ENCODE results near the gene ELMO1.
A peak's percentile ranks its signal among the peaks of the same experiment; 100 is the strongest.

Gene ELMO1

GRCh38 chr7:37416378-37417106, 32.1 kb downstream of the ELMO1 start:
- peak overlapping the region in 1 of 7 experiments; percentile 31 for H3K4me3 ChIP-seq (ENCODE audit: control insufficient read depth in 1 of 7, extremely low read depth in 1 of 7, insufficient read depth in 4 of 7, low read depth in 2 of 7, low read length in 6 of 7)
- WGBS (ENCODE audit: insufficient coverage), result 99% methylated on average over 6 of the region's 6 CpGs
- H3K36me3 ChIP-seq (ENCODE audit: control insufficient read depth in 4 of 4, insufficient read depth in 4 of 4, low read length in 3 of 4), result peaks cover 3 to 10% (median 4%) of the 10 kb centered on the region in 4 experiments
- no peaks in the 10 kb centered on the region for H3K27me3 ChIP-seq (replicated peaks in 2 of 5; ENCODE audit: control insufficient read depth in 4 of 5, insufficient read depth in 5 of 5, low read length in 4 of 5)
- ChIA-PET CTCF (interaction anchor here (0.8 to 1.5 kb wide), 5 partner anchors 14 to 65 kb away, joined by 3 to 5 read pairs (median 3); no protein-coding TSS in a partner anchor), POLR2A (no interaction called here)
- H3K27ac ChIP-seq (ENCODE audit: insufficient read depth in 1 of 2, low read depth in 1 of 2, low read length in 2 of 2, poor library complexity in 1 of 2, severe bottlenecking in 2 of 2), result no peak overlapping the region
- peaks cover 0 to 1% (median 0%) of the 10 kb centered on the region in 5 experiments for H3K9me3 ChIP-seq (ENCODE audit: control extremely low read depth in 1 of 5, control insufficient read depth in 4 of 5, insufficient read depth in 2 of 5, low read depth in 1 of 5, low read length in 4 of 5)
- peaks cover 26 to 62% (median 36%) of the 10 kb centered on the region in 4 experiments for H3K4me1 ChIP-seq (ENCODE audit: control extremely low read depth in 1 of 4, control insufficient read depth in 4 of 4, insufficient read depth in 4 of 4, low read length in 3 of 4)
- no peak for DNase-seq

- Histone ChIP-seq H3K27me3 (replicated peaks in 2 of 5; ENCODE audit: control insufficient read depth in 4 of 5, insufficient read depth in 5 of 5, low read length in 4 of 5) (no peaks in the 10 kb centered on the region), H3K4me1 (ENCODE audit: control extremely low read depth in 1 of 4, control insufficient read depth in 4 of 4, insufficient read depth in 4 of 4, low read length in 3 of 4) (peaks cover 24 to 62% (median 36%) of the 10 kb centered on the region in 4 experiments), H3K9me3 (ENCODE audit: control extremely low read depth in 1 of 5, control insufficient read depth in 4 of 5, insufficient read depth in 2 of 5, low read depth in 1 of 5, low read length in 4 of 5) (peaks cover 0 to 1% (median 0%) of the 10 kb centered on the region in 5 experiments), H3K36me3 (ENCODE audit: control insufficient read depth in 4 of 4, insufficient read depth in 4 of 4, low read length in 3 of 4) (peaks cover 3 to 10% (median 4%) of the 10 kb centered on the region in 4 experiments), H3K27ac (ENCODE audit: insufficient read depth in 1 of 2, low read depth in 1 of 2, low read length in 2 of 2, poor library complexity in 1 of 2, severe bottlenecking in 2 of 2) (no peak overlapping the region), H3K4me3 (ENCODE audit: control insufficient read depth in 1 of 7, extremely low read depth in 1 of 7, insufficient read depth in 4 of 7, low read depth in 2 of 7, low read length in 6 of 7) (no peak overlapping the region)
- CTCF ChIA-PET, result interaction anchor here (1.0 to 1.2 kb wide), 2 partner anchors 15 to 65 kb away, joined by 3 read pairs; no protein-coding TSS in a partner anchor
- no CpG with 5 or more reads among the region's 1 CpG for WGBS (ENCODE audit: insufficient coverage)
- POLR2A ChIA-PET, result no interaction called here
- DNase-seq, result no peak
Observed at GRCh38 chr7:37415629-37416028, 33.0 kb downstream of the ELMO1 start.

GRCh38 chr7:37414352-37414983, 34.2 kb downstream of the ELMO1 start:
- Histone ChIP-seq H3K4me1 (ENCODE audit: control extremely low read depth in 1 of 4, control insufficient read depth in 4 of 4, insufficient read depth in 4 of 4, low read length in 3 of 4) (peaks cover 26 to 62% (median 37%) of the 10 kb centered on the region in 4 experiments), H3K9me3 (ENCODE audit: control extremely low read depth in 1 of 5, control insufficient read depth in 4 of 5, insufficient read depth in 2 of 5, low read depth in 1 of 5, low read length in 4 of 5) (peaks cover 0 to 1% (median 0%) of the 10 kb centered on the region in 5 experiments), H3K4me3 (ENCODE audit: control insufficient read depth in 1 of 7, extremely low read depth in 1 of 7, insufficient read depth in 4 of 7, low read depth in 2 of 7, low read length in 6 of 7) (no peak overlapping the region), H3K36me3 (ENCODE audit: control insufficient read depth in 4 of 4, insufficient read depth in 4 of 4, low read length in 3 of 4) (peaks cover 3 to 10% (median 4%) of the 10 kb centered on the region in 4 experiments), H3K27ac (ENCODE audit: insufficient read depth in 1 of 2, low read depth in 1 of 2, low read length in 2 of 2, poor library complexity in 1 of 2, severe bottlenecking in 2 of 2) (no peak overlapping the region), H3K27me3 (replicated peaks in 2 of 5; ENCODE audit: control insufficient read depth in 4 of 5, insufficient read depth in 5 of 5, low read length in 4 of 5) (no peaks in the 10 kb centered on the region)
- ChIA-PET POLR2A (no interaction called here), CTCF (interaction anchor here (1.2 kb wide), 1 partner anchor 16 kb away, joined by 3 read pairs; no protein-coding TSS in a partner anchor)
- 100% methylated on average over 1 of the region's 5 CpGs for WGBS (ENCODE audit: insufficient coverage)
- DNase-seq, result no peak

GRCh38 chr7:37411444-37412034, 37.1 kb downstream of the ELMO1 start:
- no peak for DNase-seq
- H3K27ac ChIP-seq (ENCODE audit: insufficient read depth in 1 of 2, low read depth in 1 of 2, low read length in 2 of 2, poor library complexity in 1 of 2, severe bottlenecking in 2 of 2), result no peak overlapping the region
- CTCF ChIA-PET, result interaction anchor here (1.9 kb wide), 1 partner anchor 19 kb away, joined by 4 read pairs; no protein-coding TSS in a partner anchor
- H3K4me1 ChIP-seq (ENCODE audit: control extremely low read depth in 1 of 4, control insufficient read depth in 4 of 4, insufficient read depth in 4 of 4, low read length in 3 of 4), result peaks cover 36 to 61% (median 48%) of the 10 kb centered on the region in 4 experiments
- POLR2A ChIA-PET, result no interaction called here
- H3K9me3 ChIP-seq (ENCODE audit: control extremely low read depth in 1 of 5, control insufficient read depth in 4 of 5, insufficient read depth in 2 of 5, low read depth in 1 of 5, low read length in 4 of 5), result peaks cover 0 to 1% (median 0%) of the 10 kb centered on the region in 5 experiments
- H3K27me3 ChIP-seq (replicated peaks in 2 of 5; ENCODE audit: control insufficient read depth in 4 of 5, insufficient read depth in 5 of 5, low read length in 4 of 5), result no peaks in the 10 kb centered on the region
- whole genome bisulfite sequencing (ENCODE audit: insufficient coverage), result 86% methylated on average over 1 of the region's 4 CpGs
- no peak overlapping the region for H3K4me3 ChIP-seq (ENCODE audit: control insufficient read depth in 1 of 7, extremely low read depth in 1 of 7, insufficient read depth in 4 of 7, low read depth in 2 of 7, low read length in 6 of 7)
- H3K36me3 ChIP-seq (ENCODE audit: control insufficient read depth in 4 of 4, insufficient read depth in 4 of 4, low read length in 3 of 4), result peaks cover 2 to 6% (median 3%) of the 10 kb centered on the region in 4 experiments

GRCh38 chr7:37410305-37411229, 38.1 kb downstream of the ELMO1 start:
- Histone ChIP-seq H3K36me3 (ENCODE audit: control insufficient read depth in 4 of 4, insufficient read depth in 4 of 4, low read length in 3 of 4) (peaks cover 2 to 6% (median 3%) of the 10 kb centered on the region in 4 experiments), H3K4me1 (ENCODE audit: control extremely low read depth in 1 of 4, control insufficient read depth in 4 of 4, insufficient read depth in 4 of 4, low read length in 3 of 4) (peaks cover 36 to 62% (median 52%) of the 10 kb centered on the region in 4 experiments), H3K4me3 (ENCODE audit: control insufficient read depth in 1 of 7, extremely low read depth in 1 of 7, insufficient read depth in 4 of 7, low read depth in 2 of 7, low read length in 6 of 7) (peak overlapping the region in 1 of 7 experiments; percentile 11), H3K9me3 (ENCODE audit: control extremely low read depth in 1 of 5, control insufficient read depth in 4 of 5, insufficient read depth in 2 of 5, low read depth in 1 of 5, low read length in 4 of 5) (peaks cover 0 to 1% (median 0%) of the 10 kb centered on the region in 5 experiments), H3K27ac (ENCODE audit: insufficient read depth in 1 of 2, low read depth in 1 of 2, low read length in 2 of 2, poor library complexity in 1 of 2, severe bottlenecking in 2 of 2) (peak overlapping the region in 1 of 2 experiments; percentile 54), H3K27me3 (replicated peaks in 2 of 5; ENCODE audit: control insufficient read depth in 4 of 5, insufficient read depth in 5 of 5, low read length in 4 of 5) (no peaks in the 10 kb centered on the region)
- ChIA-PET POLR2A (no interaction called here), CTCF (interaction anchor here (1.0 to 1.5 kb wide), 2 partner anchors 11 to 22 kb away, joined by 4 read pairs; no protein-coding TSS in a partner anchor)
- no CpG with 5 or more reads among the region's 1 CpG for WGBS (ENCODE audit: insufficient coverage)
- peak in 1 of 3 donors; percentile 27 for DNase-seq

GRCh38 chr7:37409461-37409860, 39.2 kb downstream of the ELMO1 start:
- H3K36me3 ChIP-seq (ENCODE audit: control insufficient read depth in 4 of 4, insufficient read depth in 4 of 4, low read length in 3 of 4), result peaks cover 0 to 6% (median 2%) of the 10 kb centered on the region in 4 experiments
- no peaks in the 10 kb centered on the region for H3K27me3 ChIP-seq (replicated peaks in 2 of 5; ENCODE audit: control insufficient read depth in 4 of 5, insufficient read depth in 5 of 5, low read length in 4 of 5)
- peaks cover 36 to 73% (median 56%) of the 10 kb centered on the region in 4 experiments for H3K4me1 ChIP-seq (ENCODE audit: control extremely low read depth in 1 of 4, control insufficient read depth in 4 of 4, insufficient read depth in 4 of 4, low read length in 3 of 4)
- CTCF ChIA-PET, result interaction anchor here (0.7 to 2.9 kb wide), 10 partner anchors 8 to 55 kb away, joined by 3 to 7 read pairs (median 4); partner anchors contain the start of gene ELMO1
- no CpG with 5 or more reads among the region's 2 CpGs for WGBS (ENCODE audit: insufficient coverage)
- POLR2A ChIA-PET, result interaction anchor here (1.0 kb wide), 1 partner anchor 55 kb away, joined by 3 read pairs; no protein-coding TSS in a partner anchor
- peak overlapping the region in 1 of 2 experiments; percentile 78 for H3K27ac ChIP-seq (ENCODE audit: insufficient read depth in 1 of 2, low read depth in 1 of 2, low read length in 2 of 2, poor library complexity in 1 of 2, severe bottlenecking in 2 of 2)
- peaks cover 0 to 1% (median 0%) of the 10 kb centered on the region in 5 experiments for H3K9me3 ChIP-seq (ENCODE audit: control extremely low read depth in 1 of 5, control insufficient read depth in 4 of 5, insufficient read depth in 2 of 5, low read depth in 1 of 5, low read length in 4 of 5)
- no peak for DNase-seq
- peak overlapping the region in 3 of 7 experiments; percentile 24 to 52 (median 41) for H3K4me3 ChIP-seq (ENCODE audit: control insufficient read depth in 1 of 7, extremely low read depth in 1 of 7, insufficient read depth in 4 of 7, low read depth in 2 of 7, low read length in 6 of 7)
